ENCODE results near the gene BLTP1.

Gene BLTP1

GRCh38 chr4:122156819-122157218, 4.7 kb downstream of the BLTP1 start:
- no peak for TF ChIP-seq CEBPB (IDR thresholded peaks at IDR 0.05)
- TF ChIP-seq TEAD4 (IDR thresholded peaks at IDR 0.05), result no peak
- TF ChIP-seq EP300 (IDR thresholded peaks at IDR 0.05; ENCODE audit: borderline replicate concordance), result no peak
- TF ChIP-seq REST (IDR thresholded peaks at IDR 0.05; ENCODE audit: low read depth), result no peak
- TF ChIP-seq YY1 (IDR thresholded peaks at IDR 0.05; ENCODE audit: low read depth), result no peak
- no peak for TF ChIP-seq NFIC (IDR thresholded peaks at IDR 0.05)
- no peak for TF ChIP-seq USF1 (IDR thresholded peaks at IDR 0.05)
- TF ChIP-seq CREB1 (IDR thresholded peaks at IDR 0.05; ENCODE audit: low read depth), result no peak
- no peak for TF ChIP-seq MAX (IDR thresholded peaks at IDR 0.05)
- no peak for TF ChIP-seq FOXM1 (IDR thresholded peaks at IDR 0.05; ENCODE audit: borderline replicate concordance, low read depth)
- TF ChIP-seq RAD21 (IDR thresholded peaks at IDR 0.05; ENCODE audit: low read depth), result no peak
- TF ChIP-seq TCF12 (IDR thresholded peaks at IDR 0.05; ENCODE audit: low read depth), result no peak
- TF ChIP-seq TAF1 (IDR thresholded peaks at IDR 0.05; ENCODE audit: low read depth), result no peak
- TF ChIP-seq EGR1 (IDR thresholded peaks at IDR 0.05), result no peak
- no peak for TF ChIP-seq ZBTB7A (IDR thresholded peaks at IDR 0.05; ENCODE audit: low read depth)

- TF ChIP-seq TAF1 (IDR thresholded peaks at IDR 0.05; ENCODE audit: low read depth) (no peak), TCF12 (IDR thresholded peaks at IDR 0.05; ENCODE audit: low read depth) (peak; percentile 72), RAD21 (IDR thresholded peaks at IDR 0.05; ENCODE audit: low read depth) (no peak), REST (IDR thresholded peaks at IDR 0.05; ENCODE audit: low read depth) (no peak), EP300 (IDR thresholded peaks at IDR 0.05; ENCODE audit: borderline replicate concordance) (no peak)
Measured at GRCh38 chr4:122163301-122163700, 11.2 kb downstream of the BLTP1 start.

DNA sequence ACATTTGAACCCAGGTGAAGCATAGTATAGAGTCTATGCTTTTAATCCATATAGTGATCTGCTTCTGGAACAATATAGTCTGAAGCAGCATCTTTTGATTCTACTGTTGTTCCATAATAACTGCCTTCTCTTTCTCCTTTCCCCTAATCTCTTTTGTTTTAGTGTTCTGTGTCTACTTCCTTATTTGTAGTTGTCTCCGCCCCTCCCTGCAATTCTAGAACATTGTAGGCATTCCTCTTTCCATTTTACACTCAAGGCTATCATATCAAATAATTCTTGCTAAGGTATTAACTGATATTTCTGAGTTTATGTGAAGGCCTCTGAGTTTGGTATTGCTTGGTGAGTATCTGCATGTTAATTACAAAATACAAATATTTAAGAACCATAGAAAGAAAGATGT, 11.6 kb downstream of the BLTP1 start:
- no peak for TF ChIP-seq RAD21 (IDR thresholded peaks at IDR 0.05; ENCODE audit: low read depth)
- no peak for TF ChIP-seq TCF12 (IDR thresholded peaks at IDR 0.05; ENCODE audit: low read depth)
- no peak for TF ChIP-seq EP300 (IDR thresholded peaks at IDR 0.05; ENCODE audit: borderline replicate concordance)
- TF ChIP-seq ZBTB7A (IDR thresholded peaks at IDR 0.05; ENCODE audit: low read depth), result no peak
- no peak for TF ChIP-seq NFIC (IDR thresholded peaks at IDR 0.05)
- no peak for TF ChIP-seq CREB1 (IDR thresholded peaks at IDR 0.05; ENCODE audit: low read depth)
- TF ChIP-seq CEBPB (IDR thresholded peaks at IDR 0.05), result no peak
- no peak for TF ChIP-seq YY1 (IDR thresholded peaks at IDR 0.05; ENCODE audit: low read depth)
- TF ChIP-seq EGR1 (IDR thresholded peaks at IDR 0.05), result no peak
- TF ChIP-seq MAX (IDR thresholded peaks at IDR 0.05), result no peak
- TF ChIP-seq FOXM1 (IDR thresholded peaks at IDR 0.05; ENCODE audit: borderline replicate concordance, low read depth), result no peak
- no peak for TF ChIP-seq USF1 (IDR thresholded peaks at IDR 0.05)
- no peak for TF ChIP-seq TEAD4 (IDR thresholded peaks at IDR 0.05)

DNA sequence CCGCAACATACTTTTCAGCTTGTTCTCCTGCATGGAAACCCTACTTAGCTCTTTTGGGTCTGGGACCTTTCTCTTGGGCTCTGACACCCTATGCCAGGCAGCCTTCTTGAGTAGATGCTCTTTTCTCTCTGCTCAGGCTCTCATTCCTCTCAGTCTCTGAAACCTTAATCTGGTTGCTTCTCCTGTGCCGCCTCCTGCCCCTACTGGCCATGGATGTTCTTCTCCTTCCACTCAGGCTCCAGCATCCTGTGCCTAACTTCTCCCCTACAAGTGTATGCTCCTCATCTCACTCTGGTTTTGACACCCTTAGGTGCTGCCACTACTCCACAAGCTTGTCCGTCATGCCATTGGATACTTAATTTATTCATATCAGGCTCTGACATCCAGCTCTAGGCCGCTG, 15.2 kb downstream of the BLTP1 start:
- TF ChIP-seq TEAD4 (IDR thresholded peaks at IDR 0.05) (no peak), NFIC (IDR thresholded peaks at IDR 0.05) (no peak), EP300 (IDR thresholded peaks at IDR 0.05; ENCODE audit: borderline replicate concordance) (no peak), MAX (IDR thresholded peaks at IDR 0.05) (no peak), TCF12 (IDR thresholded peaks at IDR 0.05; ENCODE audit: low read depth) (no peak), USF1 (IDR thresholded peaks at IDR 0.05) (no peak), YY1 (IDR thresholded peaks at IDR 0.05; ENCODE audit: low read depth) (no peak), RAD21 (IDR thresholded peaks at IDR 0.05; ENCODE audit: low read depth) (no peak)

- TF ChIP-seq NFIC (IDR thresholded peaks at IDR 0.05) (no peak), RAD21 (IDR thresholded peaks at IDR 0.05; ENCODE audit: low read depth) (no peak), CREB1 (IDR thresholded peaks at IDR 0.05; ENCODE audit: low read depth) (no peak), TEAD4 (IDR thresholded peaks at IDR 0.05) (no peak), ZBTB7A (IDR thresholded peaks at IDR 0.05; ENCODE audit: low read depth) (no peak)
Measured at GRCh38 chr4:122170775-122171174, 18.6 kb downstream of the BLTP1 start.

DNA sequence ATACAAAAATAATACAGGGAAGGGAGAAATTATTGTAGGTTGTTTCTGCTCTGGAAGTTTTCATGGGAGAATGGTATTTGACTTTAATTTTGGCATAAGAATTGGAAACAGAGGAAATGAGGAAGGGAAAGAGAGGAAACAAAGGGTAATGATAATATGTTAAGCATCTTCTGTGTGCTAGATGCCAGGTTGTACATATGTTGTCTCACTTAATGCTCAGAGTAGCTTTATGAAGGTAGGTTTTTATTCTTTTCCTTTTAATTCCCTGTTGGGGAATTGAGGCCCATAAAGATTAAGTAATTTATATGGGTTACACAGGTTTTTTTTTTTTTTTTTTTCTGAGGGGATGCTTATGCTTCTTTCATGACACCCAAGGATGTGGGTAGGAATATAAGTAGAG, 19.2 kb downstream of the BLTP1 start:
- TF ChIP-seq FOXM1 (IDR thresholded peaks at IDR 0.05; ENCODE audit: borderline replicate concordance, low read depth) (no peak), NFIC (IDR thresholded peaks at IDR 0.05) (no peak), TEAD4 (IDR thresholded peaks at IDR 0.05) (no peak), USF1 (IDR thresholded peaks at IDR 0.05) (no peak), CREB1 (IDR thresholded peaks at IDR 0.05; ENCODE audit: low read depth) (no peak), MAX (IDR thresholded peaks at IDR 0.05) (no peak), REST (IDR thresholded peaks at IDR 0.05; ENCODE audit: low read depth) (no peak), TCF12 (IDR thresholded peaks at IDR 0.05; ENCODE audit: low read depth) (no peak), CEBPB (IDR thresholded peaks at IDR 0.05) (no peak), TAF1 (IDR thresholded peaks at IDR 0.05; ENCODE audit: low read depth) (no peak), EP300 (IDR thresholded peaks at IDR 0.05; ENCODE audit: borderline replicate concordance) (no peak), ZBTB7A (IDR thresholded peaks at IDR 0.05; ENCODE audit: low read depth) (no peak), EGR1 (IDR thresholded peaks at IDR 0.05) (no peak), YY1 (IDR thresholded peaks at IDR 0.05; ENCODE audit: low read depth) (no peak)

Data from Ishikawa (cell line).